CD4-positive, CD25-positive, alpha-beta regulatory T cell (primary cell): ENCODE data around the gene NASP. TPM values are rescaled to one million over a fixed set of nuclear protein-coding genes. Genes with fewer than 3 reads are reported as not detected.

Source experiments
- ATAC-seq, 2 donors: fragments of 150-1000 bp; cut with Tn5 transposase; one replicate each; pipeline ENCODE4 v1.10.0; 2021; ENCODE audit warnings: low read depth in 2 of 2, moderate number of reproducible peaks in 2 of 2, moderate library complexity in 1 of 2
- DNase-seq, 3 donors: peaks; one replicate each; pipeline versions ENCODE4 v3.0.0 to v3.0.0-alpha.2; 2012 to 2022; ENCODE audit warnings: mixed read lengths in 1 of 3
- H3K27ac ChIP-seq: one replicate; pipeline ENCODE4 v1.7.0; 2013; ENCODE audit warnings: mild to moderate bottlenecking, low read length; ENCODE audit not compliant: insufficient read depth, poor library complexity, severe bottlenecking
- H3K27me3 ChIP-seq: one replicate; pipeline ENCODE4 v1.7.0; 2013; ENCODE audit warnings: low read length; ENCODE audit not compliant: control insufficient read depth, insufficient read depth
- H3K36me3 ChIP-seq: one replicate; pipeline ENCODE4 v1.7.0; 2013; ENCODE audit warnings: mild to moderate bottlenecking, low read length, moderate library complexity; ENCODE audit not compliant: control insufficient read depth, insufficient read depth
- H3K4me1 ChIP-seq: 2 replicates; pipeline ENCODE4 v1.7.0; 2013; ENCODE audit warnings: mild to moderate bottlenecking, low read length; ENCODE audit not compliant: insufficient read depth, control insufficient read depth, poor library complexity, severe bottlenecking
- H3K4me3 ChIP-seq: one replicate; pipeline ENCODE4 v1.7.0; 2013; ENCODE audit warnings: low read depth, mild to moderate bottlenecking, low read length, moderate library complexity
- H3K9me3 ChIP-seq, 2 experiments: 1 replicate in 1 of 2; 2 replicates in 1 of 2; pipeline ENCODE4 v1.7.0; 2013; ENCODE audit warnings: low read length in 2 of 2, mild to moderate bottlenecking in 1 of 2, moderate library complexity in 1 of 2; ENCODE audit not compliant: control insufficient read depth in 2 of 2
- H3K27ac Mint-ChIP-seq, 3 donors: one replicate each; pipeline ENCODE4 v1.8.0; 2020 to 2022; ENCODE audit warnings: mild to moderate bottlenecking in 3 of 3, mixed read lengths in 3 of 3, moderate library complexity in 2 of 3
- H3K27me3 Mint-ChIP-seq: one replicate; pipeline ENCODE4 v1.8.0; 2022; ENCODE audit warnings: mild to moderate bottlenecking, mixed read lengths
- H3K36me3 Mint-ChIP-seq: one replicate; pipeline ENCODE4 v1.8.0; 2020; ENCODE audit warnings: mixed read lengths
- H3K4me1 Mint-ChIP-seq, 4 donors: one replicate each; pipeline ENCODE4 v1.8.0; 2020 to 2022; ENCODE audit warnings: mixed read lengths in 4 of 4, mild to moderate bottlenecking in 1 of 4
- H3K4me3 Mint-ChIP-seq, 4 donors: one replicate each; pipeline ENCODE4 v1.8.0; 2020 to 2022; ENCODE audit warnings: mild to moderate bottlenecking in 4 of 4, mixed read lengths in 4 of 4, moderate library complexity in 3 of 4
- H3K9me3 Mint-ChIP-seq, 7 donors: one replicate each; pipeline ENCODE4 v1.8.0; 2020 to 2022; ENCODE audit warnings: mixed read lengths in 7 of 7, mild to moderate bottlenecking in 3 of 7, moderate library complexity in 2 of 7
- polyA plus RNA-seq, 4 donors: library from polyadenylated mRNA; unstranded; fragments of 300-500 nt; fragmentation: Illumina TruSeq; gene quantifications; one replicate each; pipeline ENCODE4 v1.2.3, GENCODE V29; 2021
- total RNA-seq: library from RNA; stranded (reverse); gene quantifications from one replicate; pipeline ENCODE4 v1.2.3, GENCODE V29; 2022

Gene NASP
- total and polyA plus RNA-seq, 5 donors from 2014 or later, result 77.8 to 147 (median 81.7) TPM

GRCh38 chr1:45623972-45624371, 40.1 kb downstream of the NASP start, which contains the start of gene CCDC17:
TSS of gene CCDC17 (minus strand) at chr1:45624054. CDS start at chr1:45623909, 145 bp downstream.
- no peak within 1 kb of the TSS for H3K4me3 ChIP-seq
- Mint-ChIP-seq H3K36me3 (peaks cover 28% of the 10 kb centered on the region), H3K27ac (peak within 1 kb of the TSS in 1 of 3 donors; percentile 71), H3K9me3 (no peaks in the 10 kb centered on the region), H3K4me1 (peaks cover 0 to 5% (median 0%) of the 10 kb centered on the region in 4 donors), H3K4me3 (peak within 1 kb of the TSS in 1 of 4 donors; percentile 21), H3K27me3 (no peaks in the 10 kb centered on the region)
- ATAC-seq, result no peak
- H3K9me3 ChIP-seq, result no peaks in the 10 kb centered on the region
- no peak within 1 kb of the TSS for H3K27ac ChIP-seq
- no peaks in the 10 kb centered on the region for H3K27me3 ChIP-seq
- H3K36me3 ChIP-seq, result peaks cover 44% of the 10 kb centered on the region
- DNase-seq, result no peak
- no peaks in the 10 kb centered on the region for H3K4me1 ChIP-seq

- Histone ChIP-seq H3K27ac (no peak overlapping the region), H3K27me3 (no peaks in the 10 kb centered on the region), H3K9me3 (no peaks in the 10 kb centered on the region), H3K4me1 (no peaks in the 10 kb centered on the region), H3K4me3 (no peak overlapping the region), H3K36me3 (peaks cover 81% of the 10 kb centered on the region)
- Mint-ChIP-seq H3K36me3 (peaks cover 42% of the 10 kb centered on the region), H3K4me1 (peaks cover 0 to under 1% (median 0%) of the 10 kb centered on the region in 4 donors), H3K4me3 (no peak overlapping the region), H3K9me3 (no peaks in the 10 kb centered on the region), H3K27ac (no peak overlapping the region), H3K27me3 (no peaks in the 10 kb centered on the region)
- DNase-seq (no peak), ATAC-seq (no peak)
These were observed 45.2 kb downstream of the NASP start for GRCh38 chr1:45629035-45629434.

- H3K27ac ChIP-seq, result no peak overlapping the region
- no peak overlapping the region for H3K4me3 ChIP-seq
- H3K4me1 ChIP-seq, result no peaks in the 10 kb centered on the region
- H3K9me3 Mint-ChIP-seq, result no peaks in the 10 kb centered on the region
- no peaks in the 10 kb centered on the region for H3K9me3 ChIP-seq
- H3K4me3 Mint-ChIP-seq, result no peak overlapping the region
- no peaks in the 10 kb centered on the region for H3K27me3 ChIP-seq
- ATAC-seq (no peak), DNase-seq (no peak)
- no peaks in the 10 kb centered on the region for H3K4me1 Mint-ChIP-seq
- no peaks in the 10 kb centered on the region for H3K27me3 Mint-ChIP-seq
- H3K36me3 ChIP-seq, result peaks cover 91% of the 10 kb centered on the region
- peaks cover 36% of the 10 kb centered on the region for H3K36me3 Mint-ChIP-seq
- peak overlapping the region; percentile 33 to 62 (median 44) for H3K27ac Mint-ChIP-seq
These were observed 46.6 kb downstream of the NASP start for GRCh38 chr1:45630429-45630828.

- H3K27ac Mint-ChIP-seq, result no peak overlapping the region
- peaks cover 92% of the 10 kb centered on the region for H3K36me3 ChIP-seq
- no peaks in the 10 kb centered on the region for H3K4me1 ChIP-seq
- H3K4me3 Mint-ChIP-seq, result no peak overlapping the region
- no peaks in the 10 kb centered on the region for H3K27me3 ChIP-seq
- no peak overlapping the region for H3K4me3 ChIP-seq
- no peak overlapping the region for H3K27ac ChIP-seq
- DNase-seq, result no peak
- H3K27me3 Mint-ChIP-seq, result no peaks in the 10 kb centered on the region
- H3K36me3 Mint-ChIP-seq, result peaks cover 18% of the 10 kb centered on the region
- H3K9me3 ChIP-seq, result no peaks in the 10 kb centered on the region
- H3K4me1 Mint-ChIP-seq, result no peaks in the 10 kb centered on the region
- no peaks in the 10 kb centered on the region for H3K9me3 Mint-ChIP-seq
- no peak for ATAC-seq
These were observed 51.4 kb downstream of the NASP start for GRCh38 chr1:45635211-45635610.

- peaks cover 3 to 12% (median 6%) of the 10 kb centered on the region in 4 donors for H3K4me1 Mint-ChIP-seq
- no peaks in the 10 kb centered on the region for H3K4me1 ChIP-seq
- H3K36me3 ChIP-seq, result peaks cover 64% of the 10 kb centered on the region
- no peak overlapping the region for H3K4me3 Mint-ChIP-seq
- H3K9me3 ChIP-seq, result no peaks in the 10 kb centered on the region
- no peak for ATAC-seq
- no peak overlapping the region for H3K27ac ChIP-seq
- H3K27me3 ChIP-seq, result no peaks in the 10 kb centered on the region
- no peak for DNase-seq
- peak overlapping the region; percentile 3 to 67 (median 38) for H3K27ac Mint-ChIP-seq
- H3K9me3 Mint-ChIP-seq, result no peaks in the 10 kb centered on the region
- no peak overlapping the region for H3K4me3 ChIP-seq
- no peaks in the 10 kb centered on the region for H3K27me3 Mint-ChIP-seq
- peaks cover 12% of the 10 kb centered on the region for H3K36me3 Mint-ChIP-seq
These were observed 56.5 kb downstream of the NASP start for GRCh38 chr1:45640293-45640692.

- peak overlapping the region; percentile 45 to 55 (median 54) for H3K27ac Mint-ChIP-seq
- Histone ChIP-seq H3K4me3 (no peak overlapping the region), H3K36me3 (peaks cover 47% of the 10 kb centered on the region), H3K4me1 (no peaks in the 10 kb centered on the region), H3K27ac (no peak overlapping the region), H3K27me3 (no peaks in the 10 kb centered on the region), H3K9me3 (no peaks in the 10 kb centered on the region)
- ATAC-seq (no peak), DNase-seq (no peak)
- H3K27me3 Mint-ChIP-seq, result no peaks in the 10 kb centered on the region
- H3K4me1 Mint-ChIP-seq, result peaks cover 7 to 24% (median 13%) of the 10 kb centered on the region in 4 donors
- H3K4me3 Mint-ChIP-seq, result no peak overlapping the region
- H3K36me3 Mint-ChIP-seq, result peaks cover 20% of the 10 kb centered on the region
- H3K9me3 Mint-ChIP-seq, result no peaks in the 10 kb centered on the region
These were observed 59.5 kb downstream of the NASP start for GRCh38 chr1:45643321-45643720.

GRCh38 chr1:45643978-45644377, 60.1 kb downstream of the NASP start:
- no peak for ATAC-seq
- Histone ChIP-seq H3K4me1 (no peaks in the 10 kb centered on the region), H3K9me3 (no peaks in the 10 kb centered on the region), H3K27me3 (no peaks in the 10 kb centered on the region), H3K36me3 (peaks cover 43% of the 10 kb centered on the region), H3K27ac (no peak overlapping the region), H3K4me3 (no peak overlapping the region)
- H3K4me1 Mint-ChIP-seq, result peaks cover 7 to 25% (median 14%) of the 10 kb centered on the region in 4 donors
- peaks cover 21% of the 10 kb centered on the region for H3K36me3 Mint-ChIP-seq
- H3K4me3 Mint-ChIP-seq, result no peak overlapping the region
- DNase-seq, result no peak
- no peaks in the 10 kb centered on the region for H3K9me3 Mint-ChIP-seq
- H3K27me3 Mint-ChIP-seq, result no peaks in the 10 kb centered on the region
- H3K27ac Mint-ChIP-seq, result peak overlapping the region in 2 of 3 donors; percentile 25 to 41

- peak overlapping the region in 1 of 3 donors; percentile 41 for H3K27ac Mint-ChIP-seq
- peaks cover 45% of the 10 kb centered on the region for H3K36me3 ChIP-seq
- no peaks in the 10 kb centered on the region for H3K9me3 Mint-ChIP-seq
- H3K4me3 Mint-ChIP-seq, result no peak overlapping the region
- no peaks in the 10 kb centered on the region for H3K4me1 ChIP-seq
- no peaks in the 10 kb centered on the region for H3K9me3 ChIP-seq
- peaks cover 7 to 25% (median 15%) of the 10 kb centered on the region in 4 donors for H3K4me1 Mint-ChIP-seq
- no peak overlapping the region for H3K27ac ChIP-seq
- peaks cover 21% of the 10 kb centered on the region for H3K36me3 Mint-ChIP-seq
- DNase-seq (no peak), ATAC-seq (no peak)
- H3K27me3 Mint-ChIP-seq, result no peaks in the 10 kb centered on the region
- H3K27me3 ChIP-seq, result no peaks in the 10 kb centered on the region
- H3K4me3 ChIP-seq, result no peak overlapping the region
These were observed 60.8 kb downstream of the NASP start for GRCh38 chr1:45644661-45645060.
